ENCODE data around the gene PHRF1.
A peak's percentile ranks its signal among the peaks of the same experiment; 100 is the strongest.

PHRF1 gene

DNA sequence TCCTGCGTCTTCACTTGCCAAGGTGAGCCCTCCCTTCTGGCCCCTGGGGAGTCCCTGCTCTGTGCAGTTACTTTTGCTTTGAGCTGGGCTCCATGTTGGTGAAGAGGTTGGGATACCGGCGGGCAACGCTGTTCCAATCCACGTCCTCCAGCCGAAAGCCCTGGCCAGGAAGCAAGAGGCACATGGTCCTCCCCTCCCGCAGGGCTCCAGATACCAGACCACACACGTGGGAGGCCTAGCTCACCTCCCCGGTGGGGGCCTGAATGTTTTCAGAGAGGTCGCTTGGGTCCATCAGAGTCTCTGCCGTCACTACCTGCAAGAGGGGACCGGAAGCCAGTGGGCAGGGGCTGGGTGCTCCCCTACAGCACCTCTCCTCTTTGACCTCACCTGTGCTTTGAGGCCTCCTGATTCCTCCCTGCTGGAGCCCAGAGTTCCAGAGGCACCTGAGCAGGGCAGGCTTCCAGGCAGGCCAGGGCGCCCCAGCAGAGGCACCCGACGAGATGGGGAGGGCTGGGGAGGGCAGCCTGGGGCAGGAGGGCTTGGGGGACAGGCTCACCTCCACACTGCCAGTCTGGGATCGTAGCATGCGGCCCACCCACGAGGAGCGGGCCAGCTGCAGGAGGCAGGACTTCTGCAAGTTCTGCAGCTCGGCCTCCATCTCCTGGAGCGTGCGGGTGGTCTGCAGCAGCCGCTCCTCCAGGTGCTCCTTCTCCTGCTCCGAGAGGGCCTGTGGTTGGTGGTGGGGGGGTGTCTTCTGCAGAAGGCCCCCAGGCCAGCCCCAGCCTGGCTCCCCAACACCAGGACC, 18.7 kb upstream of the PHRF1 start:
- DNase-seq: no peak

DNA sequence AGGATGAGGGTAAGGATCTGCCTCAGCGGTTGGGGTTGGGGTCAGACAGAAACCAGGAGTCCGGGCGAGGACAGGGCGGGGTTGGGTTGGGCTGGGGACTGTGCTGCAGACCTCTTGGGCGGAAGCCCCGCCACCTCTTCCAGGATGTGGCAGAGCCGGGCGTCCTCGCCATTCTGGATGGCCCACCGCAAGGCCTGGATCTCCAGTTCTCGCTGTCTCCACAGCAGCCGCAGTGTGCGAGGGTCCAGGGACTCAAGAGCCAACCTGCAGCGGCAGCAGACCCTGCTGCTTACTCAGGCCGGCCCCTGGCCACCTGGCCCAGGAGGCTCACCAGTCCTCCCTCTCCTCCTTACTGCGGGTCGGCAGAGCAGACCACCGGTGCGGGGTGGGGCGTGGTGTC, 17.8 kb upstream of the PHRF1 start:
- DNase-seq: no peak

DNA sequence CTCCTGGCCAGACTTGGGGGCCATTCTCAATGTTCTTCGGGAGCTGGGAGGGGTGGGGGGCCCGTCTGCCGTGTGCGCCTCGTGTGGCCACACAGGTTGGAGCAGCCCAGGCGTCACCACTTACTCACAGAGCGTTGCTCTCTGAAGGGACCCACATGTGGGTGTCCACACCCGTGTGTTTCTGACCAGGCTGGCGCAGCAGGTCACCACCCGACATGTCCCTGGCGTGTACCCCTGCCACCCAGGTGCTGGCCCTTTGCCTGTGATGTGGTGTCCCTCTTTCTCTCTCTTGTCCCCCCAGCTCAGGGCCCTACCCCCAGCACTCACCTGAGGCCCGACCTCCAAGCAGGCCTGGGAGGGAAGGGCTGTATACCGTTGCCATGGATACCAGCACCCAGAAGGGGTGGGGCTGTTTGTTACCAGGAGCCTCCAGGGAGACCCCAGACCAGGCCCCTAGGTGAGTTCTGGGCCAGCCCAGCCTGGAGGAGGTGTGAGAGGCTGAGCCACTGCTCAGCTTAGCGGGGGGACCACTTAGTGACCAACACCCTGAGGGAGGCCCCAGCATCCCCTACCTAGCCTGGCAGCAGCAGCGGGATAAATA, 17.1 kb upstream of the PHRF1 start:
- DNase-seq: no peak

DNA sequence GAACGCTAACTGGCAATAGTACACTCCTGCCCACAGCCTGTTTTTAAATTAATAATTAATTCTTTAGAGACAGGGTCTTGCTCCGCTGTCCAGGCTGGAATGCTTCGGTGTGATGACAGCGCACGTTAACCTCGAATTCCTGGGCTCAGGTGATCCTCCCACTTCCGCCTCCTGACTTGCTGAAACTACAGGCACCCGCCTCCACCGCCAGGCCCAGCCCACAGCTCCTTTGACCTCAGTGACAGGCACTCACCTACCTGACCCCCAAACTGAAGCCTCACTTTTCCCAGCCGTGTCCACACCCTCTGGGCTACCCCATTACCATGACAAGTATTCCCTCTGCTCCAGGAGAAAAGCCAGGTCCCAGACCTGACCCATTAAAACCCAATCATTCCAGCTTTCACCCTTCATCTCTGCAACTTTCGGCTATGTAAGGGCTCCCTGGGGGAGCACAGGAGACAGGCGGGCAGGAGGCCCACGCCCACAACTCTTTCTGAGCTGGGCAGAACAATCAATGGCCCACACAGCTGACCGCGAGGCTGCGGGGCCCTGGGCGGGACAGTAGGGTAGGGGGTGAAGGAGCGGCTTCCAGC, 16.5 kb upstream of the PHRF1 start:
- DNase-seq: no peak

DNA sequence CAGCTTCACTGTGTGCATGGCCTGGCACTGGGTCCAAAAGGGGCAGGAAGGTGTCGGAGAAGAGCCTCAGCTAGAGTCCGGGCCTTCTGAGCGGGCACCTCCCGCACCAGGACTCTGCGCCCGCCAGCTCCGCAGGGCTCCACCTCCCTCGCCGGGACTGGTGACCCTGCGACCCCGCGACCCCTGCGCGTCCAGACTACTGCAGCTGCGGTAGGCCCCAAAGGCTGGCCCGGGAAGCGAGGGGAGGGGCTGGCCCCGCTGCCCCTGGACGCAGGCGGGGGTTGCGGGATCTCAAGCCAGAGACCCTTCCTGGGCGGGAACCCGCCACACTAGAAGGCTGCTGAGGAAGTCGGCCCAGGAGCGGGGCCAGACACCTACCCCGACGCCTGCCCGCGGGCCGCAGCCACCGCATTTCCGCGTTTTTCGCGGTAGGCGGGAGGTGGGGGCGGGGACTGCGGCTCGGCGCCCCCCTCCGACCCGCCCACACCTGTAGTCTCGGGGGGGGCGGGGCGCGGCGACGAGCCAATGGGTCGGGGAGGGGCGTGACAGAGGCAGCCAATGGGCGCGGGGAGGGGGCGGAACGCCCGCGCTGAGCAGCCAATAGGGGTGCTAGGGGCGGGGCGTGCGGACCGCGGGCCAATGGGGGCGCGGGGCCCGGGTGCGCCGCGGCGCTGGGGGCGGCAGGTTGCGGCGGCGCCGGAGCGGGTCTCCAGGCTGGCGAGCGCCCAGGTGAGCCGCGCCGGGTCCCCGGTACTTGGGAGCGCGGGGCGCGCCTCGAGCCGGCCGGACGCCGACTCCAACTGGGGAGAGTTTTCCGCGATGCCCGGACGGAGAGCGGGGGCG, 15.7 kb upstream of the PHRF1 start, which contains the start of the genes LMNTD2 and RASSF7:
LMNTD2 (minus strand) TSS at position 434 of the 843 bp plus-strand sequence; CDS start at position 412, 22 bp downstream.
RASSF7 (plus strand) TSS at position 666 of the 843 bp plus-strand sequence. CDS start 799 bp downstream, outside the sequence.
- DNase-seq: peak; percentile 89 to 92

DNA sequence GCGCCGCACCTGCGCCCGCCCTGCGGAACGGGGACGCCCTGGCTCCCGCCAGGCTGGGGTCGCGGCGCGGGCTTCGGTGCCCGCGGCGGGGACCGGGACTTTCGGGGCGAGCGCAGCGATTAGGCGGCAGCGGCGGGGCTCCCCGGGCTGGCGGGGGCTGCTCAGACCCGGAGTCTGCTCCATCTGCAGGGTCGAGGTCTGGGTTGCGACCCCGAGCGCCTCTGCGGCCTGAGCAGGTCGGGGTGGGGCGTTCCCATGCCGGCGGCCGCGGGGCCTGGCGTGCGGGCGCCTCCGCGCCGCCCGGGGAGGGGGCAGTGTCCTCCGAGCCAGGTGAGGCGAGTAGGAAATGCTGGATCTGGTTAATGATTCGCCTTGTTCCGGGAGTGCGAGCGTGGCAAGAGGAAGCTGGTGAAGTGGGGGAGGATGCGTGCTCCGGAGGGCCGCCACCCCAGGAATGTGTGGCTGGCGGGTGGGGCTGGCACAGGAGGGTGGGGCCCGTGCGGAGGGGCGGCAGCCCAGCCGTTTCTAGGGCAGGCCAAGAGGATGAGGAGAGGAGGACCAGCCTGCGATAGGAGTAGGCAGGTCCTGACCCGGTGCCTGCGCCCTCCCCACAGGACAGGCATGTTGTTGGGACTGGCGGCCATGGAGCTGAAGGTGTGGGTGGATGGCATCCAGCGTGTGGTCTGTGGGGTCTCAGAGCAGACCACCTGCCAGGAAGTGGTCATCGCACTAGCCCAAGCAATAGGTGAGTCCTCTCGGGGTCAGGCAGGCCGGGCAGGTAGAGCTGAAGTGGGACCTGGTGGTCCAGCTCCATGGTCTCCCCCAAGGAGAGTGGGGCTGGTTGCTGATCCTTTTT, 14.9 kb upstream of the PHRF1 start:
- DNase-seq: peak in 1 of 2 donors; percentile 23

DNA sequence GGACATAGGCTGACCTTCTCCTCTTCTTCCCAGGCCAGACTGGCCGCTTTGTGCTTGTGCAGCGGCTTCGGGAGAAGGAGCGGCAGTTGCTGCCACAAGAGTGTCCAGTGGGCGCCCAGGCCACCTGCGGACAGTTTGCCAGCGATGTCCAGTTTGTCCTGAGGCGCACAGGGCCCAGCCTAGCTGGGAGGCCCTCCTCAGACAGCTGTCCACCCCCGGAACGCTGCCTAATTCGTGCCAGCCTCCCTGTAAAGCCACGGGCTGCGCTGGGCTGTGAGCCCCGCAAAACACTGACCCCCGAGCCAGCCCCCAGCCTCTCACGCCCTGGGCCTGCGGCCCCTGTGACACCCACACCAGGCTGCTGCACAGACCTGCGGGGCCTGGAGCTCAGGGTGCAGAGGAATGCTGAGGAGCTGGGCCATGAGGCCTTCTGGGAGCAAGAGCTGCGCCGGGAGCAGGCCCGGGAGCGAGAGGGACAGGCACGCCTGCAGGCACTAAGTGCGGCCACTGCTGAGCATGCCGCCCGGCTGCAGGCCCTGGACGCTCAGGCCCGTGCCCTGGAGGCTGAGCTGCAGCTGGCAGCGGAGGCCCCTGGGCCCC, 14.1 kb upstream of the PHRF1 start:
- no peak for DNase-seq

DNA sequence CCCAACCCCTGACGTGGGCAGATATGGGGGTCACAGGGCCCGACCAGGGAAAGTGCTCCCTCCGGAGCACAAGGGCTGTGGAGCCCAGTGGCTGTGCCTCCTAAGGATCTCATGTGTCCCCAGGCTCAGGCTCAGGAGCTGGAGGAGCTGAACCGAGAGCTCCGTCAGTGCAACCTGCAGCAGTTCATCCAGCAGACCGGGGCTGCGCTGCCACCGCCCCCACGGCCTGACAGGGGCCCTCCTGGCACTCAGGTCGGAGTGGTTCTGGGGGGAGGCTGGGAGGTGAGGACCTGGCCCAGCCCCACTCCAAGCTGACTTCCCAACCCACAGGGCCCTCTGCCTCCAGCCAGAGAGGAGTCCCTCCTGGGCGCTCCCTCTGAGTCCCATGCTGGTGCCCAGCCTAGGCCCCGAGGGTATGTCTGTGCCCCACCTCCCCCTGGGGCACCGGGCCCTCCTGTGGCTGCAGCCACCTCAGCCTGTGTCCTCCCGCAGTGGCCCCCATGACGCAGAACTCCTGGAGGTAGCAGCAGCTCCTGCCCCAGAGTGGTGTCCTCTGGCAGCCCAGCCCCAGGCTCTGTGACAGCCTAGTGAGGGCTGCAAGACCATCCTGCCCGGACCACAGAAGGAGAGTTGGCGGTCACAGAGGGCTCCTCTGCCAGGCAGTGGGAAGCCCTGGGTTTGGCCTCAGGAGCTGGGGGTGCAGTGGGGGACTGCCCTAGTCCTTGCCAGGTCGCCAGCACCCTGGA, 13.0 kb upstream of the PHRF1 start:
- no peak for DNase-seq

DNA sequence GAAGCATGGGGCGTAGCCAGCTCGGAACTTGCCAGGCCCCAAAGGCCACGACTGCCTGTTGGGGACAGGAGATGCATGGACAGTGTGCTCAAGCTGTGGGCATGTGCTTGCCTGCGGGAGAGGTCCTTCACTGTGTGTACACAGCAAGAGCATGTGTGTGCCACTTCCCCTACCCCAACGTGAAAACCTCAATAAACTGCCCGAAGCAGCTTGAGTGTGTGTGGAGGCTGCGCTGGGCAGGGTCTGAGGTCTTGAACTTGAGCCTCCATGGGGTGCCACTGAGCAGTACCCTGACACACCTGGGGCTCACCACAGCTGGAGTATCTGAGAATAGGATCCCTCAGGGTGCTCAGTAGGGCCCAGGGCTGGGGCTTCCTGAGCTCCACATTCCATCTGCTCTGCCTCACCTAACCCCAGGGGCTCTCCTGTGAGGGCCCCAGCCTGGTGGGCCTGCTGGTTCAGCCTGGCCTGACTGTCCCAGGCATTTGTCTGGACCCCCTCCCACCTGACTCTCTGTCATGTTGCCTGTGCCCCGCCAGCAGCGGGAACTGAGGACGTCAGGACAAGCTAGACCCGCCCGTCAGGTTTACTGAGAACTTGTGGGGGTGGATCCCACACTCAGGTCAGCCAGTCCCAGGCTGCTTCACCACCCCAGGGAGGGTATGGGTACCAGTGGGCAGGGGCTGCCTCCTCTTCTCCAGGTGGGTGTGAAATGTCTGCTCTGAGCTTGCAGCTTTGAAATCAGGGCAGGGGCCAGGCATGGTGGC, 12.3 kb upstream of the PHRF1 start:
- no peak for DNase-seq

DNA sequence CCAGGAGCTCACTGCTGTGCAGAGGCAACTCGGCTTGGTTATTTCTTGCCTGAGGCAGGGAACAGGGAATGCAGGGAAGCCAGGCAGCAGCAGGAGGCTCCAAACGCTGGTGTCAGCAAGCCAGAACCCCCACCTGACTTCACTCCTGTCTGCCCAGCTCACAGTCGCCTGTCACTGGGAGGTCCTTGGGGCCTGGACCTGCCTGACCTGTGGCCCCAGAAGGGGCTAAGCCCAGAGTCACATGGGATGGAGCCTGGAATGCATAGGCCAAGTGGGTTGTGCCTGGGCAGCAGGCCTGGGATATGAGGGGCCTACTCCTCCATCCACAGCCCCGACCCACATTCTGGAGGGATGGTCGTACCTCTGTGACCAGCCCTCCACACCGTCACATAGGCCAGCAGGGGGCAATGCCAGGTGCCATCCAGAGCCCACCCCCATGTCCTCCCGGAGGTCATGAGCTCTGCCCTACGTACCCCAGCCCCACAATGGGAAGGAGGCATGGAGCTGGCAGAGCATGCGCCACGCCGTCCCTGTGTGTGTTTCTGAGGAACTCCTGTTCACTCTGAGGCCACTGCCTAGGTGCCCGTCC, 10.3 kb upstream of the PHRF1 start:
- DNase-seq: no peak

DNA sequence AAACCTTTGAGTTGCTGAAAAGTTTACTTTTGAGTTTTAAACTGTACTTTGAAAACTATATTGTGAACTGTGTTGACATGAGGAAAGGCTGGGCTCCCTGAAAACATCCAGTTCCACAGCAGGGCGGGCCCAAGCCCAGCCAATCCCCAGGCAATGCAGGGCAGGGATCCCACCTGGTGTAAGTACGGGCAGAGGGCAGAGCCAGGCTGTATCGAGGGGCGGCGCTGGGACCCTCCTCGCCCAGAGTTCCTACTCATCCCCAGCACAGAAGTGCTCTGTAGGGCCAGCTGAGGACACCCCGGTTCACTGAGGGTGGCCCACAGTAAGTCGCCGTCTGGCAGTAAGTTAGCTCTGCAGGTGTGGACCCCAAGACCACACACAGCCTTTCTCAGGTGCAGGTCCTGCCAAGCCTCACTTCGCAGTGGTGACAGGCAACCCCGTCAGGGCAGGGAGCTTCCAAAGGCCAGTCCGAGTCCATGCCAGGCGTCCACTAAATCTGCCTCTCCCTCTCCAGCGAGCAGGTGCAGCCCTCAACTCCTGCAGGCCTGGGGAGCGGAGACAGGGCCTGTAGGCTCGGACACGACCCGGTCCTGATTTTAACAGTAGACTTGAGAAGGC, 9.2 kb upstream of the PHRF1 start:
- DNase-seq: no peak

DNA sequence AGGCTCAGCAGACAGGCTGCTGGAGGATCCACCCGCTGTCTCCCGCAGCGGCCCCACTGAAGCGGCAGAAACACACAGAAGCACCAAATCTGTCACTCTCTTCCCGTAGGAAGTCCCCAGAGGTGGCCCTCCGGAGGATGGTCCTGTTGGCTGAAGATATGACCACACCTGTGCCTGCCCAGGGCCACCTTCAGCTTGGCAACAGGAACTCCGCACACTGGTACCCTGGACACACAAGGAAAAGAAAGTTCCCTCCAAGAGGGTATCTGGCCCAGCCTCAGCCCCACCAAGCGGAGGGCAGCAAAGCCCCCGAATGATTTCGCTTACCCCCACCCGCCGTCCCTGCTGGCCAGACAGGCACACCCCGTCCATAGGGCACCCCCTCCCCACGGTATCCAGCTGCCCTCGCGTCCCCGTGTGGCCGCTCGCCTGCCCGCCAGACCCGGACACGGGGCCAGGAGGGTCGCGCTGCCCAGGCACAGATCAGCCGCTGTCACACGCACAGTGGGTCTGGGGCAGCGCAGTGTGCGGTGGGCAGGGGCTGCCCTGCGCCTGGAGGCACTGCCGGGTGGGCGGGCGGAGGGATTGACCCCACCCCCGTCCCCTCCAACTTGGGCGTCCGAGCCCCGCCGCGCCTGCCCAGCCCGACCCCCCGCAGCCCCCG, 8.5 kb upstream of the PHRF1 start:
- DNase-seq: no peak

DNA sequence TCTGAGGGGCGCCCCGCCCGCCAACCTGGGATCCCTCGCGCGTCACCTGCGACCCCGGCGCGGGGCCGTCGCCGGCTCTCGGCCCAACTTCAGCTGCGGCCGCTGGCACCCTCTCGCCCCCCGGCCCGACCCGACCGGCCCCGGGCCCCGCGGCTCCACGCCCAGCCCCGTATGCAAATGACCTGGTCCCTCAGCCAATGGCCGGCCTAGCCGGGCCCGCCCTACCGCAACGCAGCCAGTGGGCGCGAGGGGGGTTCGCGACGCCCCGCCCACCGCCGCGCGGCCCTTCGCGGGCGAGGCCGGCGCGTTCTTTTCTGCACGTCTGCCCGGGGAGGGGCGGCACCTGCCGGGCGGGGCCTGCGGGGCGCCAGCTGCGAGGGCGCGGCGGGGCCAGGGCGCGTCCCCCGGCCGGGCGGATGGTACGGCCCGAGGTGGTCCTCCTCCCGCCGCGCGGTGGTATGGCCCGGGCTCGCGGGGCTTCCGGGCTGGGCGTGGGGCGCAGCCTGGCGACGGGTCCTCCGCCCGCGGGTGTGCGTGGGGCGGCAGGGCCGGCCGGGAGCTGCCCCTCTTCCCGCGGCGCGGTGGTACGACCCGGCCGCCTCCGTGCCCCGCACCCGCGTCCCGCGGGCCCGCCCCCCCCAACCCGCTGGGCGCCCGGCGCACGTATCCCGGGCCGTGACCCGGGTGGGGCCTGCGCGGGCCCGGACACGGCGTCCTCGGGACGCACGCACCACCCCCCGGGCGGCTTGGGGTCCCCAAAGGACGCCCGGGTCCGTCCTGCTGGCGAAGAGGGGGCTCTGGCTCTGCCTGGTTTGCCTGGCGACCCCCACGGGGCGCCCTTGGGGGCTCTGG, 7.7 kb upstream of the PHRF1 start:
- DNase-seq: peak; percentile 87 to 94

DNA sequence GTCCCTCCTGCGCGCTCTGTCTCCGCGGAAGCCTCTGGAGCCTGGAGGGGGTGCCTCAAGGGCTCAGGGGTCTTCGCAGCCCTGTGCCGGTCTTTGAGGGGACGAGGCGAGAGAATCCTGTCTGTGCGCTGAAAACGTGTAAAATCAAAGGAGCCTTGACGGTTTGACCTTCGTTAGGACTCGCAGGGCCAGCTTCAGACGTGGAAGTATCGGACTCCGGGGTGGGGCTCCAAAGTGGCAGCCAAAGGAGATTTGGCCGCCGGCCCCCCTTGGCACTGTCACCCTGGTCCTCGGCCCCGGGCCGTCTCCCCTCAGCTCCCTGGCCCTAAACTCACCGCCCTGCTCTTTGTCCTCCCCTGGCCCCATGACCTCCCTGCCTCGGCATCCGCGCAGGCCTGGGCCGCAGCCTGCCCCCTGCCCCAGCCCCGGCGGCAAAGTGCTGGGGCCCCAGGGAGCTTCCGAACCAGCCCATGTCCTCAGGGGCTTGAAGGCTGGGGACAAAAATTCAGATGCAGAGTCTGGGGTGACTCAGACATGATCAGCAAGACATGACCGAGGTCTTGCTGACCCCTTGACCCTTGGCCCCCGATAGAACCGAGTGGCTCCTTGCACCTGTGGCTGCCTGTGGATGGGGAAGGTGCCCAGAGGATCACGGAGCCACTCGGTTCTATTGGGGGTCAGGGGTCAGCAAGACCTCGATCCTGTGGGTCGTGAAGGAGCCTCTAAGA, 6.9 kb upstream of the PHRF1 start:
- no peak for DNase-seq

DNA sequence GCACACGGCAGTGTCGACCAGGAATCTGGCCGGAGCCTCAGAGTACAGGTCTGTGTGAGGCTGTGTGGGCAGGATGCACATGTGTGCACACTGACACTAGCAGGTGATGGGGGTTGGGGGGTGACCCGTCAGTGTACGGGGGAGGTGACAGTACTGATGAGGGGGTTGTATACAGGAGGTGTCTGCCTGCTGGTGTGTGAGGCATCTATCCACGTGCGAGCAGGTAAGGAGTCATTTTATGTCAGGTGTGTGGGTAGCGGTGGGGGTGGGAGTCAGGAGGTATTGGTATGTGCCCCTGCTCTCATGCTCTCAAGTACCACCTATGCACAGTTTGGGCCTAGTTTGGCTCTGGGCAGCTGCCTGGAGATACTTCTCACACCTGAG, 4.5 kb upstream of the PHRF1 start:
- no peak for DNase-seq

DNA sequence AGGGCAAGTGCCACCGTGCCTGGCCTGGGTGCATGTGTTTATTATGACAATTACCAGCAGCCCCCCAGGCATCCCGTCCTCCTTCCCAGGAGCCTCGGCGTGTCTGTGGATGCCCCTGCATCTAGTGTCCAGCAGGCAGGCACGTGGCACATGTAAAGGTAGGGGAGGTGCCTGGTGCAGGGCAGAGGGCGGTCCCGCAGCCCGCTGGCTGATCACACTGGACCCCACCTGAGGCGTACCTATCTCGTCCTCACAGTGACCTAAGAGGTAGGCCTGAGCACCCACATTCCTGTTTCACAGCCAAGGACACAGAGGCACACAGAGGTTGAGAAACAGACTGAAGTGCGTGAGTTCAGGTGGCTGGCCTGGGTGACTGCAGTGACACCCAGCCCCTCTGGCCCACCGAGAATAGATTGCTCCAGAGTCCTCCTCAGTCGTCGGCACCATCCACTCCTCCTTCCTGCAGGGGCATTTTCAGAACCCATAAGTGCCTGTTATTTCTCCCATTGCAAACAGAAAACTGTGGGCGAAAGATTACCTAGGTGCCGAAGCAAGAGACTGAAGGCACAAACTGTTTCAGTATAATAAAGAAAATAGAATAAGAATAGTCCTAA, 3.0 kb upstream of the PHRF1 start:
- DNase-seq: no peak

Measured in inflammatory macrophage (primary cell).